ENCODE data around the gene MYL7. TPM values are rescaled to one million over a fixed set of nuclear protein-coding genes. Genes with fewer than 3 reads are reported as not detected.

Gene MYL7
- total and polyA plus RNA-seq, 2 of the 13 experiments (the other 11 are each of a cell fraction or from before 2014, with no cell fraction given): 1.8 TPM; not detected in 1

DNA sequence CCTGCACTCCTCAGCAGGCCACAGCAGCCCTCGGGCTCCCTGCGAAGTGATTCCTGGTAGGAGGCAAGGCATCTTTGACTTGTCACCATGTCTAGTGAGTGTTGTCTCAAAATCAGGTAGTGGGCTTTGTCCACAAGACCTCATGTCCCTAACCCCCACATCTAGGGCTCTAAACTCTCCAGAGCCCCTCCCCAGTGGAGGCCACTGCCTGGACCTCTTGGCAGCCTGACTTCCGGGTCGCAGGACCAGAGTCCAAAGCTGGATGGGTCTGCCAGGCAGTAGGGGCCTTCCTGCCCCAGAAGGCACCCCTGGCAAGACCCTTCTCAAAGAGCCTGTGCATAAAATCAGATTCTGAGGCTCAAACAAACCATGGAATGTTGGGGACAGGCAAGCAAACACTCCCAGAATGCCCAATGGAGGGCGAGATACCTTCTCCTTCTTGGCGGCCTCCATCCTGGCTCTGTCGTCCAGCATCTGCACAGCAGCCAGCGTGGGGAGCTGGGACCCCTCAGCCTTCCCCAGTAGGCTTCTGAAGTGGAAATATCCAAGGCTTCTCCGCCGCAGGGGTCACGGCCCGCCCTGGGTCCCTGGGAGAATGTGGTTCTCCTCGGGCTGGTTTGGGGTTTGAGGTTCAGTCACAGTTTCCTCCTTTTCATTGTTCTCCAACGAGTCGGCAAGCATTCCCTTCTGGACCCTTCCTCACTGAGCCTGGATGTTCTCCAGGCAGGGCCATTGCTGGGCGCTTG, 47.5 kb upstream of the MYL7 start:
- DNase-seq (ENCODE audit: low spot score): no peak
- ChIA-PET POLR2A (no interaction called here), CTCF (ENCODE audit: low intra/inter-chr PET ratio, low total read pairs) (no interaction called here)
- WGBS (ENCODE audit: low lambda C conversion rate): 45% methylated on average over 7 of the region's 16 CpGs
- intact Hi-C loops (cut with micrococcal nuclease; ENCODE audit: unreplicated experiment) (loop anchor here (5.0 kb wide), 1 partner anchor 934 kb away; no protein-coding TSS in a partner anchor), in situ Hi-C loops (cut with HindIII; ENCODE audit: extremely low pct_ligation_motif_present, low pct_unique_long_range_greater_than_20kb) (no loop called here)
- H3K27me3 ChIP-seq (ENCODE audit: control insufficient read depth in 1 of 2, insufficient read depth in 2 of 2, low read length in 2 of 2): peaks cover 2 to 12% of the 10 kb centered on the region in 2 experiments; a peak in 2 of 5 replicates
- no peak overlapping the region for H3K27ac ChIP-seq (ENCODE audit: extremely low read length, insufficient read depth, low read length)
- H2AFZ ChIP-seq (ENCODE audit: low read length): no peak overlapping the region
- no peaks in the 10 kb centered on the region for H3K9me3 ChIP-seq (ENCODE audit: low read length)
- TF ChIP-seq GABPB1 (CRISPR knock-in tag; IDR thresholded peaks at IDR 0.05) (peak; percentile 48), ZNF350 (CRISPR knock-in tag; IDR thresholded peaks at IDR 0.05; ENCODE audit: borderline replicate concordance, low read depth) (no peak), ELF1 (CRISPR knock-in tag; IDR thresholded peaks at IDR 0.05) (peak; percentile 66), GABPA (IDR thresholded peaks at IDR 0.05; ENCODE audit: low read depth, low read length) (no peak), GABPA (CRISPR knock-in tag; IDR thresholded peaks at IDR 0.05; ENCODE audit: low read depth) (peak; percentile 17; the same call in 1 of the 2 replicates), ELF3 (CRISPR knock-in tag; IDR thresholded peaks at IDR 0.05) (0 out of 2 replicates have a peak, but pooled peaks have one; percentile 14)
- ATAC-seq: no peak
- H3K79me2 ChIP-seq (ENCODE audit: insufficient read depth, low read length): no peaks in the 10 kb centered on the region
- BruUV-seq (replicated peaks): no TSS peak
- peaks cover 8% of the 10 kb centered on the region; the same call in 1 of the 2 replicates for H3K4me1 ChIP-seq (ENCODE audit: insufficient read depth, low read length)
- peak overlapping the region in 1 of 3 experiments; percentile 11; a peak in 1 of 6 replicates for H3K4me3 ChIP-seq (replicated peaks in 1 of 3; ENCODE audit: insufficient read depth in 1 of 3, low read depth in 2 of 3, low read length in 3 of 3)
- H3K9ac ChIP-seq (ENCODE audit: insufficient read depth, low read depth, low read length): no peak overlapping the region
- no peaks in the 10 kb centered on the region for H3K36me3 ChIP-seq (replicated peaks in 1 of 2; ENCODE audit: control insufficient read depth in 1 of 2, insufficient read depth in 2 of 2, low read length in 2 of 2)
- H3K4me2 ChIP-seq (ENCODE audit: low read depth, low read length): peak overlapping the region; percentile 37
- no peak for FAIRE-seq
- H4K20me1 ChIP-seq (ENCODE audit: insufficient read depth, low read length): no peaks in the 10 kb centered on the region

DNA sequence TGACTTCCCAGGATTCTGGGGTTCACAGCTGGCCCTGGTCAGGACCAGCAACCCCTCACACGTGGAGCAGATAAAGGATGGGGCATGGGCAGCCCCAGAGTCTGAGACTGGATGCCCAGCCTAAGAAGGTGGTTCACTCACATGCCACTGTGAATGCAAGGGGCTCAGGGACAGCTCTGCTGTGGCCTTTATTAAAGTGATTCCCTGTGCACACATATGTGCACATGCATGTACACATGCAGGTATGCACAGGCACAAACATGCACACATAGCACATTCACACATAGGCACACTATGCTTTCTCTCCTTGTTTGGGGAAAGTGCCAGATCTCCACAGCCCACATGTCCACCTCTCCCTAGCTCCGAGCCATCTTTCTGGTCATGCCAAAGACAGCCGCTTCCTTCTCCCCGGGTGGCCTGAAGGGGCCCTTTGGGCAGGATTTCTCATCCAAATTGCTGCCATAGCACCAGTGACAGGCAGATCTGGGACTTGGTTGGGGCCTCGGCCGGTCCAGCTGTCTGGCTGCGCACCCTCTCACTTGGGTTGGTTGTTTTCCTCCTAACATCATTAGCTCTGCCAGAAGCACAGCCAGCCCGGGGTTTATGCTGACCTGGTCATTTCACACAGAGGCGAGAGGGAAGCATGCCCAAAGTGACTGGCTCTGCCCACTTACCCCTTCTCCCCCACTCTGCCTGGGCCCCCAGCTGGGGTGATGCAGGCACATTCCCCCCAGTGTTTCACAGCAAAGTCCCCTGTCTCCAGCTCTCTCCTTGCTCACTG, 46.7 kb upstream of the MYL7 start:
- no peak for DNase-seq (ENCODE audit: low spot score)
- intact Hi-C loops (cut with micrococcal nuclease; ENCODE audit: unreplicated experiment): loop anchor here (5.0 kb wide), 1 partner anchor 934 kb away; no protein-coding TSS in a partner anchor
- in situ Hi-C loops (cut with HindIII; ENCODE audit: extremely low pct_ligation_motif_present, low pct_unique_long_range_greater_than_20kb): no loop called here

More for the DNA sequence above, 46.7 kb upstream of the MYL7 start:
- Histone ChIP-seq H3K4me2 (ENCODE audit: low read depth, low read length) (peak overlapping the region; percentile 37; the same call in 1 of the 2 replicates), H3K36me3 (replicated peaks in 1 of 2; ENCODE audit: control insufficient read depth in 1 of 2, insufficient read depth in 2 of 2, low read length in 2 of 2) (no peaks in the 10 kb centered on the region), H3K9me3 (ENCODE audit: low read length) (peaks cover 5% of the 10 kb centered on the region), H4K20me1 (ENCODE audit: insufficient read depth, low read length) (no peaks in the 10 kb centered on the region), H2AFZ (ENCODE audit: low read length) (no peak overlapping the region), H3K79me2 (ENCODE audit: insufficient read depth, low read length) (no peaks in the 10 kb centered on the region), H3K9ac (ENCODE audit: insufficient read depth, low read depth, low read length) (no peak overlapping the region), H3K27me3 (ENCODE audit: control insufficient read depth in 1 of 2, insufficient read depth in 2 of 2, low read length in 2 of 2) (peaks cover 2 to 15% of the 10 kb centered on the region in 2 experiments; a peak in 3 of 5 replicates), H3K27ac (ENCODE audit: extremely low read length, insufficient read depth, low read length) (no peak overlapping the region), H3K4me3 (replicated peaks in 1 of 3; ENCODE audit: insufficient read depth in 1 of 3, low read depth in 2 of 3, low read length in 3 of 3) (peak overlapping the region in 1 of 3 experiments; percentile 11; a peak in 1 of 6 replicates), H3K4me1 (ENCODE audit: insufficient read depth, low read length) (peaks cover 8% of the 10 kb centered on the region; the same call in 1 of the 2 replicates)
- ChIA-PET POLR2A (no interaction called here), CTCF (ENCODE audit: low intra/inter-chr PET ratio, low total read pairs) (no interaction called here)
- ATAC-seq (no peak), FAIRE-seq (no peak)
- 55% methylated on average over 7 of the region's 9 CpGs for WGBS (ENCODE audit: low lambda C conversion rate)
- TF ChIP-seq MAFK (conservative IDR thresholded peaks at IDR 0.05 in 1 of 2, IDR thresholded peaks at IDR 0.05 in 1 of 2; ENCODE audit: low read length in 2 of 2) (peak; percentile 73), MAFF (IDR thresholded peaks at IDR 0.05; ENCODE audit: low read depth, low read length) (peak; percentile 29; the same call in 1 of the 2 replicates), SOX6 (IDR thresholded peaks at IDR 0.05) (no peak), SOX6 (CRISPR knock-in tag; IDR thresholded peaks at IDR 0.05) (no peak)
- TF ChIP-seq, protein P1, sequence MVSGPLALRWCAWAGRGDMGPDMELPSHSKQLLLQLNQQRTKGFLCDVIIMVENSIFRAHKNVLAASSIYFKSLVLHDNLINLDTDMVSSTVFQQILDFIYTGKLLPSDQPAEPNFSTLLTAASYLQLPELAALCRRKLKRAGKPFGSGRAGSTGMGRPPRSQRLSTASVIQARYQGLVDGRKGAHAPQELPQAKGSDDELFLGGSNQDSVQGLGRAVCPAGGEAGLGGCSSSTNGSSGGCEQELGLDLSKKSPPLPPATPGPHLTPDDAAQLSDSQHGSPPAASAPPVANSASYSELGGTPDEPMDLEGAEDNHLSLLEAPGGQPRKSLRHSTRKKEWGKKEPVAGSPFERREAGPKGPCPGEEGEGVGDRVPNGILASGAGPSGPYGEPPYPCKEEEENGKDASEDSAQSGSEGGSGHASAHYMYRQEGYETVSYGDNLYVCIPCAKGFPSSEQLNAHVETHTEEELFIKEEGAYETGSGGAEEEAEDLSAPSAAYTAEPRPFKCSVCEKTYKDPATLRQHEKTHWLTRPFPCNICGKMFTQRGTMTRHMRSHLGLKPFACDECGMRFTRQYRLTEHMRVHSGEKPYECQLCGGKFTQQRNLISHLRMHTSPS (CRISPR knock-in tag; IDR thresholded peaks at IDR 0.05; ENCODE audit: low read depth): no peak
- no TSS peak for BruUV-seq (replicated peaks)
